GM12865 (cell line): ENCODE results near the gene RAPGEF5.

Source experiments
- DNase-seq: peaks from one replicate; pipeline ENCODE4 v3.0.0; 2010; ENCODE audit warnings: low read depth
- H3K4me3 ChIP-seq: 2 replicates; pipeline ENCODE4 v1.5.1; 2011; ENCODE audit warnings: mild to moderate bottlenecking, low read depth, low read length, control low read depth
- TF ChIP-seq, protein P1 (sequence below): IDR thresholded peaks from 2 replicates; pipeline ENCODE4 v1.5.1; 2011; ENCODE audit warnings: low read length, control low read depth, low read depth, inconsistent platforms; ENCODE audit not compliant: insufficient read depth; ENCODE audit errors: missing control alignments

Gene RAPGEF5, protein sequence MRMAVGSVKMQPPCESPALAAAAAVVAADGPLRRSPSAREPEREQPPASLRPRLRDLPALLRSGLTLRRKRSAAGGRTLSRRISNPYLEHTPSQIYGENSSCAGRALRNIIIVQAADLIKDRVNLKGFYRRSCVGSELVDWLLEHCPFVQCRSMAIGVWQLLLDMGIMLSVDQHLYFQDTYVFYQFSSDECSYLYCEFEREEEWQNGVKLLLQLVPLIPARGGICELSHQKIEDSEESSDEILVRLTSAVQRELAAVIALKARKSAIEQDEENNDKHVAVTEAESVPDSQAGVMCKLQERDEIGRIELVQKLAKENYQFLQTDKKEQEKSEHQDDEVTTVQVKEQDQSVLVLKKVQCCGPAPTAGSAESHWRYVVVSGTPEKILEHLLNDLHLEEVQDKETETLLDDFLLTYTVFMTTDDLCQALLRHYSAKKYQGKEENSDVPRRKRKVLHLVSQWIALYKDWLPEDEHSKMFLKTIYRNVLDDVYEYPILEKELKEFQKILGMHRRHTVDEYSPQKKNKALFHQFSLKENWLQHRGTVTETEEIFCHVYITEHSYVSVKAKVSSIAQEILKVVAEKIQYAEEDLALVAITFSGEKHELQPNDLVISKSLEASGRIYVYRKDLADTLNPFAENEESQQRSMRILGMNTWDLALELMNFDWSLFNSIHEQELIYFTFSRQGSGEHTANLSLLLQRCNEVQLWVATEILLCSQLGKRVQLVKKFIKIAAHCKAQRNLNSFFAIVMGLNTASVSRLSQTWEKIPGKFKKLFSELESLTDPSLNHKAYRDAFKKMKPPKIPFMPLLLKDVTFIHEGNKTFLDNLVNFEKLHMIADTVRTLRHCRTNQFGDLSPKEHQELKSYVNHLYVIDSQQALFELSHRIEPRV

DNA sequence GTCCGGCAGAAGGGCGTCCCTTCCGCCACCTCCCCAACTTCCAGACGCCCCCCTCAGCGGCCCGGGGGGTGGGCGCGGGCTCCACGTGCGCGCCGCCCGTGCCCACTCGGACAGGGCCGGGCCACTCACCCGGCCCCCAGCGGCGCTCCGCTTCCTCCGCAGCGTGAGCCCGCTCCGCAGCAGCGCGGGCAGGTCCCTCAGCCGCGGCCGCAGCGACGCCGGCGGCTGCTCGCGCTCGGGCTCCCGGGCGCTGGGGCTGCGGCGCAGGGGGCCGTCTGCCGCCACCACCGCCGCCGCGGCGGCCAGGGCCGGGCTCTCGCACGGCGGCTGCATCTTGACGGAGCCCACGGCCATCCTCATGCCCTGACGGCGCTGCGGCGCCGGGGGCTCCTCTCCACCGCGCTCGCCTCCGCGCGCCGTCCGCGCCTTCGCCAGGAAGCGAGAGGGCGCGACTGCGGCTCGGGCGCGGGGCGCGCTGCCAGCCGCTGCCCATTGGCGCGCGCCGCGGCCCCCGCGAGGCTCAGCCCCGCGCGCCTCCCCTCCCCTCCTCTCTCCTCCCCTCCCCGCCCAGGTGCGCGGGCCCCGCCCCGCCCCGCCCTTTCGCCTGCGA lies at the start of gene RAPGEF5:
TSS of gene RAPGEF5 (minus strand) at position 454 of the 610 bp plus-strand sequence. CDS start at position 360, 94 bp downstream.
- DNase-seq, result peak; percentile 65
- peak within 1 kb of the TSS; percentile 71 for H3K4me3 ChIP-seq
- TF ChIP-seq, protein P1, sequence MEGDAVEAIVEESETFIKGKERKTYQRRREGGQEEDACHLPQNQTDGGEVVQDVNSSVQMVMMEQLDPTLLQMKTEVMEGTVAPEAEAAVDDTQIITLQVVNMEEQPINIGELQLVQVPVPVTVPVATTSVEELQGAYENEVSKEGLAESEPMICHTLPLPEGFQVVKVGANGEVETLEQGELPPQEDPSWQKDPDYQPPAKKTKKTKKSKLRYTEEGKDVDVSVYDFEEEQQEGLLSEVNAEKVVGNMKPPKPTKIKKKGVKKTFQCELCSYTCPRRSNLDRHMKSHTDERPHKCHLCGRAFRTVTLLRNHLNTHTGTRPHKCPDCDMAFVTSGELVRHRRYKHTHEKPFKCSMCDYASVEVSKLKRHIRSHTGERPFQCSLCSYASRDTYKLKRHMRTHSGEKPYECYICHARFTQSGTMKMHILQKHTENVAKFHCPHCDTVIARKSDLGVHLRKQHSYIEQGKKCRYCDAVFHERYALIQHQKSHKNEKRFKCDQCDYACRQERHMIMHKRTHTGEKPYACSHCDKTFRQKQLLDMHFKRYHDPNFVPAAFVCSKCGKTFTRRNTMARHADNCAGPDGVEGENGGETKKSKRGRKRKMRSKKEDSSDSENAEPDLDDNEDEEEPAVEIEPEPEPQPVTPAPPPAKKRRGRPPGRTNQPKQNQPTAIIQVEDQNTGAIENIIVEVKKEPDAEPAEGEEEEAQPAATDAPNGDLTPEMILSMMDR, result no peak

DNA sequence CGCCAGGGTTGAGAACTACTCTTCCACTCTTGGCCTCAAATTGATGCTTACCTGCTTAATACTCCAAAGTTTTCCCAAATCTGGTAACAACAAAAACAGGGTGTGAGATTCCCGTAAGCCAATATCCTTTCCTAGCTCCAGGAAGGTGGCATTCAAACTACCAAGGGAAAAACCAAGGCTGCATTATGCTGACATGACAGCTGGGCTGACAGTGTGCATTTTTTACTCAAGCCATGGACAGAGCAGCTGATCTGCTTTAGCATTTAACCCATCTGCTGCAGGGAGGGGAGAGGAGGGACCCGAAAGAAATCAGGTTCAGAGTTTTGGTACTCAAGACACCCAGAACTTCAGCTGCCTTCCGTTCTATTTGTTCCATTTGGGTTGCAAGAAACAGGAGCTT lies 49.8 kb upstream of the RAPGEF5 start:
- H3K4me3 ChIP-seq, result no peak overlapping the region
- DNase-seq, result no peak
- TF ChIP-seq, protein P1, result no peak

DNA sequence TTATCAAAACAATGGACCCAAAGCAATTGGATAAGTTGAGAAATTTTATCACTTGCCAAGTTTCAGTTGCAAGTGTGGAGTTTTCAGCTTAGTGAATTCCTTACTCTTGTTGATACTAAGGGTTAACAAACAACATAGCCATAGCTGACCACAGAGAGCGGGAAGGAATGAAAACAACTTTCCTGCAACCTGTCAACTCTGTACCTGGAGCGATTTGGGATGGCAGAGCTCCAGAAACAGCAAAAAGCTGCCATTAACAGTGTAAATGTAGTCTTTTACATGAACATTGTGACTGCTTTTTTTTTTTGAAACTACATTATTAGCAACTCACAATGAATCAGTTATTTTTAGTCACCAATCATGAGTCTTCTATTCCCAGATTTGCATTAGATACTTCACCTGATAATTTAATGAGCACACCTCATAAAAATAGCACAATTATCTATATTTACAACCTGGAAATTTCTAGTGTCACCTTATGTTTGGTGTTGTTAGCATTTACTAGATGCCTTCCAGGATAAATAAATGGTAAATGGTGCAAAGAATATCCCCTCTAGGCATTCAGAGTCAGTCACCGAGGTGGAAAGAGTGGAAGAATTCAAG lies 47.6 kb upstream of the RAPGEF5 start:
- DNase-seq, result no peak
- TF ChIP-seq, protein P1, result no peak
- H3K4me3 ChIP-seq, result no peak overlapping the region

DNA sequence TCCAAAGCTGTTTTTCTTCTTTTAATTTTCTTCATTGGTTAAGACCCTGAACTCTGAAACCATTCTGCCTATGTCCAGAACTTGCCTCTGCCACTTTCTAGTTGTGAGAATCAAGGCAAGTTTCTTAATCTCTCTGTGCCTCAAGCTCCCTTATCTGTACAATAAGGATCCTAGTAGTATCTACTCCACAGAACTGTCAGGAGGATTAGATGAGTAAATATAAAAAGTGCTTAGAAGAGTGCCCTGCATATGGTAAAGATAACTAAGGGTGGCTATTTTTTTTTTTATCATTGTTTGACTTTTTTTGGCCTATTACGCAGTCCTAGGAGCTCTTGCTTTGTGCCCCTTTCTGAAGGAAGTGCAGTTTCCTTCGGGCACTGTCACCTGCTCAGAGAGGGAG lies 46.4 kb upstream of the RAPGEF5 start:
- TF ChIP-seq, protein P1, result no peak
- no peak for DNase-seq
- no peak overlapping the region for H3K4me3 ChIP-seq

DNA sequence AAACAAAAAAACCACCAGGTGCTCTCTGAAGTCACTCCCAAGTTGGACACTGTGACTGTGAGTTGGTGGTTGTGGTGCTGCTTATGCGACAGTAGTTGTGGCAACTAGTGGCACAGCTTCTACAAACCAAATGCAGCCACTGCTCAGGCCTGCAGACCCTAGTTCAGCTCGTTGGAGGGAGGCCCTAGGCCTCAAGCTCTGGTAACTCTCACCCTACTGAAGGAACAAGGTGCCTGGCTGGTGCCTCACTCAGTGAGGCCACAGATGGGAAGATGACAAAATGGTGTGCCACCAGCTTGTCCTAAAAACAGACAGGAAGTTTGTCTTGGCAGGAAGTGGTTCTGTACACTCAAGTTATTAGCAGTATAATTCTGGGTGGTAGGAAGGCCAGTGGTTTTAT lies 45.3 kb upstream of the RAPGEF5 start:
- TF ChIP-seq, protein P1, result no peak
- H3K4me3 ChIP-seq, result no peak overlapping the region
- DNase-seq, result peak; percentile 59

DNA sequence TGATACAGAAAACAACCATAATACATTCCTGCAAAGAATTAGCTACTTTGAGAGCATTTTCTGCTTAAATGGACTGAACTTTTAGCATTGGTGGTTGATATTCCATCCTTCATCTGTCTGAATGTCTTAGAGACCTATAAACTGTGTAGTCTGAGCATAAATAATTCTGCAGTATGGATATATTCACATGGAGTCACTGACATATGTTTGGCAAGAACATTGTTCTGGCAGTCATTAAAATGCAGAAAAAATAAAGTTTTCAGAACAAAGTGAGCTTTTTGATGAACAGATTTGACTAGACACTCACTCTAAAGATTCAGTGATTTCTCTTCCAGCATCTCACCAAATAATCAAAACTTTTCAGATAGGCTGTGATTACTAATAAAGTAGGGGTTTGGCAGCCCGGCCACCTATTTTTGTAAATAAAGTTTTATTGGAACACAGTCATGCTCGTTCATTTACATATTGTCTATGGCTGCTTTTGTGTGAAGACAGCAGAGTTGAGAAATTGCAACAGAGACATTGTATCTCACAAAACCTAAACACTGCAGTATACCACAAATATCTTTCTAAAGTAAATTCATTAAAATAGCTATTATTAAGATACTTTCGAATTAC lies 44.1 kb upstream of the RAPGEF5 start:
- no peak for DNase-seq
- TF ChIP-seq, protein P1, result no peak
- H3K4me3 ChIP-seq, result no peak overlapping the region
